Neutrophil (primary cell): ENCODE measurements around the gene CHPF.

Experiments
- H3K27ac ChIP-seq: fragments of 200-600 bp; sonication (generic); 2 replicates; pipeline ENCODE4 v1.5.1; 2016; ENCODE audit warnings: mild to moderate bottlenecking, moderate library complexity
- H3K27me3 ChIP-seq: fragments of 200-600 bp; sonication (generic); 2 replicates; pipeline ENCODE4 v1.6.0; 2016; ENCODE audit warnings: mild to moderate bottlenecking
- H3K36me3 ChIP-seq: fragments of 200-600 bp; sonication (generic); 2 replicates; pipeline ENCODE4 v1.5.1; 2017
- H3K4me1 ChIP-seq, 2 experiments: fragments of 200-600 bp in 1 of 2; sonication (generic) in 1 of 2; 1 replicate in 1 of 2; 2 replicates in 1 of 2; pipeline versions ENCODE4 v1.5.1 to v1.6.1; 2013 to 2016; ENCODE audit warnings: low read depth in 1 of 2, low read length in 1 of 2, mild to moderate bottlenecking in 1 of 2, moderate library complexity in 1 of 2; ENCODE audit not compliant: control insufficient read depth in 1 of 2, insufficient read depth in 1 of 2
- H3K4me3 ChIP-seq, 2 experiments: fragments of 200-600 bp in 1 of 2; sonication (generic) in 1 of 2; 1 replicate in 1 of 2; 2 replicates in 1 of 2; pipeline ENCODE4 v1.5.1; 2013 to 2016; ENCODE audit warnings: low read depth in 1 of 2, low read length in 1 of 2, mild to moderate bottlenecking in 1 of 2, moderate library complexity in 1 of 2
- H3K9me3 ChIP-seq: fragments of 200-600 bp; sonication (generic); 2 replicates; pipeline ENCODE4 v1.5.1; 2016
- TF ChIP-seq, protein P1 (sequence below): fragments of 200-600 bp; sonication (generic); IDR thresholded peaks from 2 replicates; pipeline ENCODE4 v1.5.1; 2016; ENCODE audit warnings: antibody characterized with exemption

The CHPF gene

DNA sequence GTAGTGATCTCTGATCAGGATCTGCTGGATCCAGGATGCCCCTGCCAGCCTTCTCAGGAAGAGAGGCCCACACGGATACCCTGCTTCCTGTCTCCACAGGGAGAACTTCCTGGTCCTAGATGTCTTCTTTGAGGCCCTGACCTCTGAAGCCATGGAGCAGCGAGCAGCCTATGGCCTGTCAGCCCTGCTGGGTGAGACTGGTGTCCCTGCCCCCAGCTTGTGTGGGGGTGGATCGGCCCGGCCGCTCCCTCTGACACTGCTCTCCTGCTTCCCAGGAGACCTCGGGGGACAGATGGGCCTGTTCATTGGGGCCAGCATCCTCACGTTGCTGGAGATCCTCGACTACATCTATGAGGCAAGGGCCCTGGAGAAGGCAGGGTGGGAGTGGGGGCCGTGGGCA lies 6.6 kb downstream of the CHPF start:
- TF ChIP-seq, protein P1, sequence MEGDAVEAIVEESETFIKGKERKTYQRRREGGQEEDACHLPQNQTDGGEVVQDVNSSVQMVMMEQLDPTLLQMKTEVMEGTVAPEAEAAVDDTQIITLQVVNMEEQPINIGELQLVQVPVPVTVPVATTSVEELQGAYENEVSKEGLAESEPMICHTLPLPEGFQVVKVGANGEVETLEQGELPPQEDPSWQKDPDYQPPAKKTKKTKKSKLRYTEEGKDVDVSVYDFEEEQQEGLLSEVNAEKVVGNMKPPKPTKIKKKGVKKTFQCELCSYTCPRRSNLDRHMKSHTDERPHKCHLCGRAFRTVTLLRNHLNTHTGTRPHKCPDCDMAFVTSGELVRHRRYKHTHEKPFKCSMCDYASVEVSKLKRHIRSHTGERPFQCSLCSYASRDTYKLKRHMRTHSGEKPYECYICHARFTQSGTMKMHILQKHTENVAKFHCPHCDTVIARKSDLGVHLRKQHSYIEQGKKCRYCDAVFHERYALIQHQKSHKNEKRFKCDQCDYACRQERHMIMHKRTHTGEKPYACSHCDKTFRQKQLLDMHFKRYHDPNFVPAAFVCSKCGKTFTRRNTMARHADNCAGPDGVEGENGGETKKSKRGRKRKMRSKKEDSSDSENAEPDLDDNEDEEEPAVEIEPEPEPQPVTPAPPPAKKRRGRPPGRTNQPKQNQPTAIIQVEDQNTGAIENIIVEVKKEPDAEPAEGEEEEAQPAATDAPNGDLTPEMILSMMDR = no peak
- Histone ChIP-seq H3K36me3 (no peaks in the 10 kb centered on the region), H3K27ac (no peak overlapping the region), H3K27me3 (peaks cover 68% of the 10 kb centered on the region), H3K9me3 (no peaks in the 10 kb centered on the region), H3K4me1 (peaks cover 0 to 7% of the 10 kb centered on the region in 2 experiments), H3K4me3 (no peak overlapping the region)

DNA sequence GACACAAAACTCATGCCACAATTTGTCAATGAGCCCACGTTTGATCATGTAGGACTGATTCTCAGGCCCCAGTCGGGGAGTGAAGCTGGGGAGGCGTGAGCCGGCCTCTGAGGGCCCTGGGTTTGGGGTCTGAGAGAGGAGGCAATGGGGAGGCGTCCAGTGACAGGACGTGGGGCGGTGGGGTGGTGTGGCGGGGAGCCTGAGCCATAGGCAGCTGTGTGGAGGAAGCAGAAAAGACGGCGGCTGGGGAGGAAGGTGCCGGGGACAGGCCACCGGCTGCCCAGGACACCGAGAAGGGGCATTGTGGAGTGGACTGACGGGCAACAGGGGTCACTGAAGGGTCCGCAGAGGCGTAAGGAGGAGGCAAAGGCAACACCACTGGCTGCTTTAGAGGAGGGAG lies 7.2 kb downstream of the CHPF start:
- Histone ChIP-seq H3K27ac (no peak overlapping the region), H3K36me3 (no peaks in the 10 kb centered on the region), H3K9me3 (no peaks in the 10 kb centered on the region), H3K4me3 (no peak overlapping the region), H3K27me3 (peaks cover 68% of the 10 kb centered on the region), H3K4me1 (peaks cover 0 to 2% of the 10 kb centered on the region in 2 experiments)
- TF ChIP-seq, protein P1 = no peak

DNA sequence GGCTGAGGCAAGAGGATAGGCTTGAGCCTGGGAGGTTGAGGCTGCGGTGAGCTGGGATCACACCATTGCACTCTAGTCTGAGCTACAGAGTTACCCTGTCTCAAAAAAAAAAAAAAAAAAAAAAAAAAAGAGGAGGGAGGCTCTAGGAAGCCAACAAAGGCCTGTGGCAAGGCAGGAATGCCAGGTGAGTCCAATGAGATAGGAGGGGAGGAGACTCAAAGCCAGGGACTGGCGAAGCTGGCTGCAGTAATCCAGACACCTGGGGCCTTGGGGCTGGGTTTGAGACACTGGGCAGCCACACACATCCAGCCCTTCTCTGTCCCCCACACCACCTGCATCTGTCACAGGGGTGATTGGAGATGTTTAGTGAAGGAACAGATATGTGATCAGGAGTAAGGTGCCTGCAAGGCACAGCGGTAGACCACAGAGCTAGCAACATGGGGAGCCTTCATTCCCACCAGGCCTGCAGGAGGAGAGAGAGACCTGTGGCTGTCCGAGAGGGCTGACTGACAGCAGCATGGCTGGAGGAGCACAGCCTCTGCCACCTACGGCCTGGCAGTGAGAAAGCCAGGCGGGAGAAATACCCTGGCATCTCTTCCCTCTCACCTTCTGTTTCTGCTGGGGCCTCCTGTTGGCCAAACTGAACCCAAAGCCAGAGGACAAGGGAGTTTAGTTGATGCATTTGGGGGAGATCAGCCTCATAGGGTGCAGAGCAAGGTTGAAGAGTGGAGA lies 9.5 kb downstream of the CHPF start:
- peaks cover 75% of the 10 kb centered on the region for H3K27me3 ChIP-seq
- no peak overlapping the region for H3K27ac ChIP-seq
- no peak overlapping the region for H3K4me3 ChIP-seq
- H3K4me1 ChIP-seq = no peaks in the 10 kb centered on the region
- TF ChIP-seq, protein P1 = no peak
- no peaks in the 10 kb centered on the region for H3K36me3 ChIP-seq
- H3K9me3 ChIP-seq = no peaks in the 10 kb centered on the region

DNA sequence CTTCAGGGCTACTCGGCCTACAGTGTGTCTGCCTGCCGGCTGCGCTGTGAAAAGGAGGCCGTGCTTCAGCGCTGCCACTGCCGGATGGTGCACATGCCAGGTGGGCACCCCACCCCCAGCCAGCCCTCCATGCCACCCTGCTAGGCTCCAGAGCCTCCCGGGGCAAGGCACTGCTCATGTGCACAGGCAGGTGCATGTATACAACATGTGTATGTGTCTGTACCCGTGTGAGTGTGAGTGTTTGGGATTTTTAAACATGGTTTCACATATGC lies 11.3 kb downstream of the CHPF start:
- no peaks in the 10 kb centered on the region for H3K4me1 ChIP-seq

DNA sequence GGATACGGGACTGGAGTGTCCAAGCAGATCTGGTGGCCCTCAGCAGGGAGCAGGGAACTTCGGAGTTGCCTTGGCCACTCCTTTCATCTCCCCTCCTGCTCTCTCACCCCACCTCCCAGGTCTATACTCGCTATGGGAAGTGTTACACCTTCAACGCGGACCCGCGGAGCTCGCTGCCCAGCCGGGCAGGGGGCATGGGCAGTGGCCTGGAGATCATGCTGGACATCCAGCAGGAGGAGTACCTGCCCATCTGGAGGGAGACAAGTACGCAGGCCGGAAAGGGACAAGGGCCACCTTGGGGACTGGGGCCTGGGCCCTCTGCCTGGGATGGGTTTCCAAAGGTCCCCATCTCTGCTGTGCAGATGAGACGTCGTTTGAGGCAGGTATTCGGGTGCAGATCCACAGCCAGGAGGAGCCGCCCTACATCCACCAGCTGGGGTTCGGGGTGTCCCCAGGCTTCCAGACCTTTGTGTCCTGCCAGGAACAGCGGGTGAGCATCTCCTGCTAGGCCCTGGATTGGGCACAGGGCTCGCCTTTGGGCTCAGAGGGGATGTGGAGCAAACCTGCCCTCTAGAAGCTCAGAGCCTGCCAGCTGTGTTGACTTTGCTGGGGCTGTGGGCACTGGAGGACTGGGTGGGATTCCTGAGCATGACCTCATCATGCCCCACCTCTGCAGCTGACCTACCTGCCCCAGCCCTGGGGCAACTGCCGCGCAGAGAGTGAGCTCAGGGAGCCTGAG lies 11.8 kb downstream of the CHPF start:
- no peaks in the 10 kb centered on the region for H3K9me3 ChIP-seq

More for the DNA sequence above, 11.3 kb downstream of the CHPF start:
- TF ChIP-seq, protein P1 = no peak
- no peaks in the 10 kb centered on the region for H3K9me3 ChIP-seq
- H3K36me3 ChIP-seq = no peaks in the 10 kb centered on the region
- no peak overlapping the region for H3K27ac ChIP-seq
- no peak overlapping the region for H3K4me3 ChIP-seq
- H3K27me3 ChIP-seq = peaks cover 85% of the 10 kb centered on the region

More for the DNA sequence above, 11.8 kb downstream of the CHPF start:
- Histone ChIP-seq H3K27me3 (peaks cover 85% of the 10 kb centered on the region), H3K4me3 (no peak overlapping the region), H3K4me1 (no peaks in the 10 kb centered on the region), H3K36me3 (no peaks in the 10 kb centered on the region), H3K27ac (no peak overlapping the region)
- TF ChIP-seq, protein P1 = no peak
